GM12878 (cell line): Measurements from ENCODE around the gene TSSC4. TPM values are rescaled to one million over a fixed set of nuclear protein-coding genes. Genes with fewer than 3 reads are reported as not detected.

ENCODE experiments used
- ATAC-seq: fragments of 200-7000 bp; cut with Tn5 transposase; 3 replicates; pipeline ENCODE4 v1.9.1; 2020; ENCODE audit warnings: mild to moderate bottlenecking, moderate library complexity
- BruUV-seq: library from RNA; stranded (reverse); fragments of 400-500 nt; replicated peaks from 2 replicates; lab custom pipeline; 2021; lab: Mats Ljungman, UMichigan
- CTCF ChIA-PET: fragments of 300-600 bp; sonication (Branson Sonifier 250); formaldehyde crosslinking; extraction: SDS; loops from one replicate; lab custom pipeline; 2021; ENCODE audit warnings: inconsistent platforms; lab: Yijun Ruan, JAX
- POLR2A ChIA-PET: fragments of 350-600 bp; formaldehyde crosslinking; extraction: SDS; loops from one replicate; lab custom pipeline; 2021; ENCODE audit warnings: inconsistent platforms; lab: Charles Lee
- RAD21 ChIA-PET: fragments of 300-600 bp; sonication (Branson Sonifier 250); formaldehyde crosslinking; loops from one replicate; lab custom pipeline; 2023; ENCODE audit warnings: antibody characterized with exemption; ENCODE audit not compliant: unreplicated experiment; lab: Charles Lee
- SMC1A ChIA-PET: fragments of 300-600 bp; sonication (Branson Sonifier 250); formaldehyde crosslinking; loops from one replicate; lab custom pipeline; 2023; ENCODE audit not compliant: unreplicated experiment, uncharacterized antibody; lab: Charles Lee
- DNase-seq: peaks from one replicate; pipeline ENCODE4 v3.0.0-alpha.2; 2011; ENCODE audit warnings: low read depth, low spot score
- FAIRE-seq: peaks from 3 replicates; lab custom pipeline; 2011; peaks lifted over from hg19 to GRCh38; lab: Jason Lieb, UNC
- H2AFZ ChIP-seq: 2 replicates; pipeline ENCODE4 v1.6.0; 2011; ENCODE audit warnings: low read depth, low read length, control low read depth; ENCODE audit not compliant: control insufficient read depth
- H3K27ac ChIP-seq: 2 replicates; pipeline ENCODE4 v1.5.1; 2011; ENCODE audit warnings: control low read depth; ENCODE audit not compliant: control insufficient read depth, insufficient read depth
- H3K27me3 ChIP-seq, 2 experiments: replicated peaks in 1 of 2; 2 replicates each; pipeline versions ENCODE4 v1.6.0 to v1.6.1; 2011; ENCODE audit warnings: low read length in 1 of 2; ENCODE audit not compliant: control insufficient read depth in 2 of 2, insufficient read depth in 2 of 2
- H3K36me3 ChIP-seq, 2 experiments: 2 replicates each; pipeline ENCODE4 v1.5.1; 2011; ENCODE audit warnings: low read length in 1 of 2; ENCODE audit not compliant: control insufficient read depth in 2 of 2, insufficient read depth in 2 of 2
- H3K4me1 ChIP-seq: 2 replicates; pipeline ENCODE4 v1.6.1; 2011; ENCODE audit warnings: mild to moderate bottlenecking, low read length, moderate library complexity, mixed read lengths; ENCODE audit not compliant: control insufficient read depth, insufficient read depth
- H3K4me2 ChIP-seq: 2 replicates; pipeline ENCODE4 v1.6.0; 2011; ENCODE audit warnings: control low read depth; ENCODE audit not compliant: control insufficient read depth, insufficient read depth
- H3K4me3 ChIP-seq: fragments of 200-600 bp; sonication (generic); 2 replicates; pipeline ENCODE4 v1.5.1; 2016
- H3K79me2 ChIP-seq: 2 replicates; pipeline ENCODE4 v1.6.0; 2011; ENCODE audit warnings: low read length; ENCODE audit not compliant: control insufficient read depth, insufficient read depth
- H3K9ac ChIP-seq: 2 replicates; pipeline ENCODE4 v1.8.0; 2011; ENCODE audit warnings: low read length, control low read depth, mixed read lengths; ENCODE audit not compliant: control insufficient read depth, insufficient read depth
- H3K9me3 ChIP-seq: replicated peaks from 3 replicates; pipeline ENCODE4 v1.5.1; 2011; ENCODE audit warnings: mild to moderate bottlenecking, low read length; ENCODE audit not compliant: control insufficient read depth, insufficient read depth
- H4K20me1 ChIP-seq: 2 replicates; pipeline ENCODE4 v1.6.0; 2011; ENCODE audit not compliant: control insufficient read depth, insufficient read depth
- BRCA1 ChIP-seq: IDR thresholded peaks from 2 replicates; pipeline ENCODE4 v1.6.1; 2011; ENCODE audit warnings: low read depth, low read length, improper control_type of control experiment
- EGR1 ChIP-seq, 2 experiments: IDR thresholded peaks; 1 replicate in 1 of 2; 2 replicates in 1 of 2; pipeline ENCODE4 v1.6.1; 2011 to 2012; ENCODE audit warnings: low read depth in 2 of 2, low read length in 2 of 2, borderline replicate concordance in 1 of 2, mild to moderate bottlenecking in 1 of 2, moderate library complexity in 1 of 2
- ETV6 ChIP-seq, 2 experiments: fragments of 450-650 bp in 1 of 2; IDR thresholded peaks in 1 of 2; conservative IDR thresholded peaks in 1 of 2; 2 replicates each; pipeline ENCODE4 v1.6.1; 2014; ENCODE audit warnings: antibody characterized with exemption in 1 of 2, borderline replicate concordance in 1 of 2, low read depth in 1 of 2, mild to moderate bottlenecking in 1 of 2, moderate library complexity in 1 of 2
- GABPA ChIP-seq: IDR thresholded peaks from 2 replicates; pipeline ENCODE4 v1.6.1; 2014; ENCODE audit warnings: antibody characterized with exemption, low read depth, mild to moderate bottlenecking, inconsistent platforms
- MEF2A ChIP-seq: IDR thresholded peaks from 2 replicates; pipeline ENCODE4 v1.6.1; 2011; ENCODE audit warnings: low read depth, mild to moderate bottlenecking, low read length, moderate library complexity; ENCODE audit not compliant: insufficient read depth
- NBN ChIP-seq: fragments of 450-650 bp; IDR thresholded peaks from 2 replicates; pipeline ENCODE4 v1.6.1; 2016
- PRDM15 ChIP-seq: fragments of 450-650 bp; formaldehyde crosslinking; IDR thresholded peaks from 2 replicates; pipeline ENCODE4 v1.4.0; 2020; ENCODE audit warnings: mild to moderate bottlenecking, moderate library complexity
- RAD51 ChIP-seq: fragments of 450-650 bp; IDR thresholded peaks from 2 replicates; pipeline ENCODE4 v1.6.1; 2016; ENCODE audit warnings: moderate library complexity, mild to moderate bottlenecking, inconsistent platforms
- RCOR1 ChIP-seq: conservative IDR thresholded peaks from 2 replicates; pipeline ENCODE4 v1.6.1; 2012; ENCODE audit warnings: low read depth, low read length, improper control_type of control experiment
- ZBTB40 ChIP-seq: fragments of 450-650 bp; IDR thresholded peaks from 2 replicates; pipeline ENCODE4 v1.6.1; 2016; ENCODE audit warnings: mild to moderate bottlenecking, moderate library complexity, borderline replicate concordance
- ZNF217 ChIP-seq: fragments of 450-650 bp; IDR thresholded peaks from 2 replicates; pipeline ENCODE4 v1.6.1; 2017; ENCODE audit warnings: antibody characterized with exemption, mild to moderate bottlenecking
- ZSCAN29 ChIP-seq: fragments of 450-650 bp; IDR thresholded peaks from 2 replicates; pipeline ENCODE4 v1.6.1; 2017; ENCODE audit warnings: mild to moderate bottlenecking, moderate library complexity
- WGBS: methylation state at CpG from one replicate; pipeline ENCODE4 v1.1.6; 2016; ENCODE audit warnings: low lambda C conversion rate; ENCODE audit not compliant: insufficient replicate concordance, insufficient coverage; ENCODE audit errors: missing lambda C conversion rate; 5-methylcytosine and 5-hydroxymethylcytosine counted together
- in situ Hi-C: fragments of 300-500 bp; cut with MboI; formaldehyde crosslinking; loops from 9 replicates; pipeline ENCODE4 v1.14.3; 2018; ENCODE audit warnings: mixed read lengths
- intact Hi-C: fragments of 100-400 bp; cut with micrococcal nuclease; formaldehyde crosslinking; loops from one replicate; pipeline ENCODE4 v1.14.2; 2022; ENCODE audit not compliant: unreplicated experiment
- polyA plus RNA-seq, 11 experiments: library from polyadenylated mRNA; depleted of rRNA in 4 of 11; unstranded in 6 of 11; stranded (reverse) in 5 of 11; fragments of >200 nt; fragmentation: Nextera tagmentation in 4 of 11; fragmentation: Illumina TruSeq in 1 of 11; extraction: Ambion mirVana in 4 of 11; extraction: Trizol in 1 of 11; gene quantifications; 1 replicate in 1 of 11; 2 replicates in 10 of 11; pipeline versions ENCODE4 v1.2.1 to v1.2.3, GENCODE V29; 2011 to 2016; ENCODE audit warnings: inconsistent platforms in 2 of 11, missing spikeins in 2 of 11, low read depth in 1 of 11
- total RNA-seq, 4 experiments: library from RNA; depleted of rRNA in 3 of 4; stranded (reverse); fragments of >200 nt in 3 of 4; fragmentation: Illumina TruSeq in 1 of 4; extraction: Trizol in 1 of 4; gene quantifications; 2 replicates each; pipeline versions ENCODE4 v1.2.1 to v1.2.3, GENCODE V29; 2013 to 2021
- TF ChIP-seq, protein P1 (sequence below): fragments of 450-650 bp; IDR thresholded peaks from 2 replicates; pipeline ENCODE4 v1.6.1; 2017; ENCODE audit warnings: borderline replicate concordance

Gene TSSC4
- total and polyA plus RNA-seq, 10 of the 15 experiments (the other 5 are each of a cell fraction or from before 2014, with no cell fraction given), result 0.69 to 70.1 (median 25.7) TPM

- in situ Hi-C loops, result no loop called here
- no peak overlapping the region for H3K4me3 ChIP-seq
- SMC1A ChIA-PET, result no interaction called here
- RAD21 ChIA-PET, result no interaction called here
- intact Hi-C loops, result loop anchor here (2.0 kb wide), 1 partner anchor 19 kb away; no protein-coding TSS in a partner anchor
- DNase-seq (no peak), ATAC-seq (no peak), FAIRE-seq (no peak)
- POLR2A ChIA-PET, result no interaction called here
- H3K9ac ChIP-seq, result no peak overlapping the region
- no peak overlapping the region for H3K4me2 ChIP-seq
- no peaks in the 10 kb centered on the region for H3K4me1 ChIP-seq
- H3K79me2 ChIP-seq, result no peaks in the 10 kb centered on the region
- WGBS, result 12% methylated on average over 11 of the region's 12 CpGs
- no peaks in the 10 kb centered on the region for H3K9me3 ChIP-seq
- H3K27ac ChIP-seq, result no peak overlapping the region
- H2AFZ ChIP-seq, result no peak overlapping the region
- H3K27me3 ChIP-seq, result peaks cover 2 to 7% of the 10 kb centered on the region in 2 experiments; a peak in 3 of 4 replicates
- no TSS peak for BruUV-seq
- CTCF ChIA-PET, result no interaction called here
- no peaks in the 10 kb centered on the region for H3K36me3 ChIP-seq
- H4K20me1 ChIP-seq, result no peaks in the 10 kb centered on the region
- no peak for TF ChIP-seq MEF2A
- TF ChIP-seq, protein P1, sequence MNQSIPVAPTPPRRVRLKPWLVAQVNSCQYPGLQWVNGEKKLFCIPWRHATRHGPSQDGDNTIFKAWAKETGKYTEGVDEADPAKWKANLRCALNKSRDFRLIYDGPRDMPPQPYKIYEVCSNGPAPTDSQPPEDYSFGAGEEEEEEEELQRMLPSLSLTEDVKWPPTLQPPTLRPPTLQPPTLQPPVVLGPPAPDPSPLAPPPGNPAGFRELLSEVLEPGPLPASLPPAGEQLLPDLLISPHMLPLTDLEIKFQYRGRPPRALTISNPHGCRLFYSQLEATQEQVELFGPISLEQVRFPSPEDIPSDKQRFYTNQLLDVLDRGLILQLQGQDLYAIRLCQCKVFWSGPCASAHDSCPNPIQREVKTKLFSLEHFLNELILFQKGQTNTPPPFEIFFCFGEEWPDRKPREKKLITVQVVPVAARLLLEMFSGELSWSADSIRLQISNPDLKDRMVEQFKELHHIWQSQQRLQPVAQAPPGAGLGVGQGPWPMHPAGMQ, result no peak
- TF ChIP-seq ZSCAN29, result no peak
- TF ChIP-seq EGR1 (IDR thresholded peaks at IDR 0.05; ENCODE audit: borderline replicate concordance in 1 of 2, low read depth in 2 of 2, low read length in 2 of 2), result no peak
- no peak for TF ChIP-seq BRCA1
- TF ChIP-seq RCOR1, result no peak
- no peak for TF ChIP-seq ZNF217
- no peak for TF ChIP-seq ETV6 (conservative IDR thresholded peaks at IDR 0.05 in 1 of 2, IDR thresholded peaks at IDR 0.05 in 1 of 2; ENCODE audit: borderline replicate concordance in 1 of 2, low read depth in 1 of 2)
- TF ChIP-seq PRDM15 (CRISPR knock-in tag), result no peak
- TF ChIP-seq GABPA, result no peak
- no peak for TF ChIP-seq RAD51
- no peak for TF ChIP-seq ZBTB40
- no peak for TF ChIP-seq NBN
Observed at GRCh38 chr11:2447253-2447950, 46.9 kb downstream of the TSSC4 start.
